K562 (cell line): ENCODE data around the gene AGAP1. TPM values are rescaled to one million over a fixed set of nuclear protein-coding genes. Genes with fewer than 3 reads are reported as not detected.

Experiments
- ATAC-seq: fragments of 200-7000 bp; cut with Tn5 transposase; 3 replicates; pipeline ENCODE4 v1.9.1; 2020; ENCODE audit warnings: moderate library complexity
- BruUV-seq: library from RNA; stranded (reverse); fragments of 400-500 nt; replicated peaks from 2 replicates; lab custom pipeline; 2021; lab: Mats Ljungman, UMichigan
- CTCF ChIA-PET: fragments of 300-600 bp; formaldehyde crosslinking; extraction: SDS; loops from one replicate; lab custom pipeline; 2021; ENCODE audit warnings: low intra/inter-chr PET ratio; lab: Yijun Ruan, JAX
- POLR2A ChIA-PET: fragments of 300-600, 350-650 bp; sonication (Branson Sonifier 250); formaldehyde crosslinking; extraction: SDS; loops from one replicate; lab custom pipeline; 2021; ENCODE audit warnings: antibody characterized with exemption, inconsistent platforms; lab: Yijun Ruan, JAX
- DNase-seq, 4 experiments: peaks; one replicate each; pipeline versions ENCODE4 v3.0.0 to v3.0.0-alpha.2; 2011 to 2018; ENCODE audit warnings: low spot score in 3 of 4, mixed read lengths in 3 of 4; ENCODE audit errors: extremely low read depth in 1 of 4
- FAIRE-seq: peaks from 2 replicates; lab custom pipeline; 2011; peaks lifted over from hg19 to GRCh38; lab: Jason Lieb, UNC
- H2AFZ ChIP-seq: 2 replicates; pipeline ENCODE4 v1.6.0; 2011; ENCODE audit warnings: low read depth, low read length, control low read depth, inconsistent platforms
- H3K27ac ChIP-seq: fragments of 200-600 bp; 3 replicates; pipeline ENCODE4 v1.8.0; 2011; ENCODE audit warnings: low read depth, mild to moderate bottlenecking, control low read depth, inconsistent platforms, low read length, moderate library complexity, mixed read lengths; ENCODE audit errors: extremely low read depth
- H3K27me3 ChIP-seq, 2 experiments: fragments of 300-600 bp in 1 of 2; 2 replicates in 1 of 2; 3 replicates in 1 of 2; pipeline versions ENCODE4 v1.6.0 to v1.8.0; 2011; ENCODE audit warnings: inconsistent platforms in 2 of 2, low read length in 2 of 2, mild to moderate bottlenecking in 1 of 2, mixed read lengths in 1 of 2, moderate library complexity in 1 of 2; ENCODE audit not compliant: control insufficient read depth in 2 of 2, insufficient read depth in 2 of 2
- H3K36me3 ChIP-seq: fragments of 300-600 bp; 3 replicates; pipeline ENCODE4 v1.8.0; 2011; ENCODE audit warnings: mild to moderate bottlenecking, low read length, inconsistent platforms; ENCODE audit not compliant: control insufficient read depth, insufficient read depth
- H3K4me1 ChIP-seq, 2 experiments: fragments of 200-600 bp in 1 of 2; replicated peaks in 1 of 2; 2 replicates in 1 of 2; 3 replicates in 1 of 2; pipeline versions ENCODE4 v1.5.1 to v1.8.0; 2011; ENCODE audit warnings: inconsistent platforms in 2 of 2, low read length in 2 of 2, mild to moderate bottlenecking in 1 of 2, mixed read lengths in 1 of 2, moderate library complexity in 1 of 2; ENCODE audit not compliant: control insufficient read depth in 2 of 2, insufficient read depth in 2 of 2
- H3K4me2 ChIP-seq: 2 replicates; pipeline ENCODE4 v1.6.1; 2011; ENCODE audit warnings: low read length, control low read depth, inconsistent platforms, mixed read lengths; ENCODE audit not compliant: insufficient read depth
- H3K4me3 ChIP-seq: fragments of 200-600 bp; sonication (generic), shearing (Covaris generic); 2 replicates; pipeline ENCODE4 v1.5.1; 2016; ENCODE audit warnings: control low read depth, inconsistent platforms
- H3K79me2 ChIP-seq: fragments of 200-600 bp; 3 replicates; pipeline ENCODE4 v1.8.0; 2011; ENCODE audit warnings: low read length, inconsistent platforms; ENCODE audit not compliant: control insufficient read depth, insufficient read depth
- H3K9ac ChIP-seq, 2 experiments: 2 replicates each; pipeline versions ENCODE4 v1.6.0 to v1.6.1; 2011; ENCODE audit warnings: low read depth in 2 of 2, low read length in 2 of 2, control low read depth in 1 of 2, inconsistent platforms in 1 of 2, mild to moderate bottlenecking in 1 of 2, mixed read lengths in 1 of 2; ENCODE audit not compliant: insufficient read depth in 1 of 2
- H3K9me1 ChIP-seq: one replicate; pipeline ENCODE4 v1.6.0; 2011; ENCODE audit warnings: inconsistent platforms, mild to moderate bottlenecking, low read length, moderate library complexity; ENCODE audit not compliant: control insufficient read depth, insufficient read depth
- H3K9me3 ChIP-seq: replicated peaks from 2 replicates; pipeline ENCODE4 v1.5.1; 2011; ENCODE audit warnings: low read depth, low read length, inconsistent platforms; ENCODE audit not compliant: control insufficient read depth, insufficient read depth
- H4K20me1 ChIP-seq: replicated peaks from 2 replicates; pipeline ENCODE4 v1.6.1; 2011; ENCODE audit warnings: low read length, inconsistent platforms, mixed read lengths; ENCODE audit not compliant: control insufficient read depth, insufficient read depth
- AFF4 ChIP-seq: sonication (generic); formaldehyde crosslinking; IDR thresholded peaks from 2 replicates; pipeline ENCODE4 v1.8.0; 2023; ENCODE audit warnings: mild to moderate bottlenecking, missing genetic modification reagents
- BRD9 ChIP-seq: fragments of 450-650 bp; IDR thresholded peaks from 2 replicates; pipeline ENCODE4 v1.6.1; 2018; ENCODE audit warnings: low read depth; ENCODE audit not compliant: partially characterized antibody
- CUX1 ChIP-seq: fragments of 200-800 bp; sonication (Bioruptor generic); IDR thresholded peaks from 2 replicates; pipeline ENCODE4 v1.6.1; 2016; ENCODE audit warnings: missing genetic modification characterization, missing compliant biosample characterization
- DEAF1 ChIP-seq: fragments of 450-650 bp; formaldehyde crosslinking; IDR thresholded peaks from 2 replicates; pipeline ENCODE4 v1.4.0; 2020; ENCODE audit warnings: mild to moderate bottlenecking, moderate library complexity
- LARP7 ChIP-seq: fragments of 450-650 bp; IDR thresholded peaks from 2 replicates; pipeline ENCODE4 v1.6.1; 2016
- MYC ChIP-seq, 2 experiments: fragments of 250-450 bp in 1 of 2; sonication (Bioruptor Pico) in 1 of 2; IDR thresholded peaks; 2 replicates each; pipeline versions ENCODE4 v1.5.1 to v1.6.1; 2012 to 2021; ENCODE audit warnings: low read depth in 2 of 2, borderline replicate concordance in 1 of 2, improper control_type of control experiment in 1 of 2, low read length in 1 of 2, mild to moderate bottlenecking in 1 of 2, moderate library complexity in 1 of 2
- RBM25 ChIP-seq: fragments of 200-400 bp; formaldehyde crosslinking; IDR thresholded peaks from 2 replicates; pipeline ENCODE4 v1.6.1; 2018; ENCODE audit warnings: low read length, low read depth, moderate library complexity; ENCODE audit not compliant: severe bottlenecking
- SNAPC5 ChIP-seq: fragments of 250-450 bp; sonication (Bioruptor Pico); IDR thresholded peaks from 2 replicates; pipeline ENCODE4 v1.8.0; 2021; ENCODE audit warnings: moderate library complexity, mild to moderate bottlenecking, inconsistent platforms
- ZNF146 ChIP-seq: IDR thresholded peaks from one replicate; pipeline ENCODE4 v1.6.1; 2018; ENCODE audit warnings: missing compliant biosample characterization; ENCODE audit not compliant: unreplicated experiment
- ZNF316 ChIP-seq: fragments of 450-650 bp; IDR thresholded peaks from 2 replicates; pipeline ENCODE4 v1.6.1; 2016
- WGBS: fragments of 100-300 bp; shearing (Covaris generic); methylation state at CpG from one replicate; pipeline ENCODE4 v1.1.6; 2016; ENCODE audit warnings: low coverage, mixed read lengths; ENCODE audit not compliant: insufficient coverage; ENCODE audit errors: missing lambda C conversion rate; 5-methylcytosine and 5-hydroxymethylcytosine counted together
- in situ Hi-C: fragments of 300-500 bp; cut with MboI; formaldehyde crosslinking; loops from 4 replicates; pipeline ENCODE4 v1.15.0; 2018; ENCODE audit warnings: inconsistent platforms, mixed read lengths
- intact Hi-C: fragments of 100-400 bp; cut with micrococcal nuclease; formaldehyde crosslinking; loops from 2 replicates; pipeline ENCODE4 v1.14.2; 2022
- polyA plus RNA-seq, 8 experiments: library from polyadenylated mRNA; depleted of rRNA in 4 of 8; stranded (reverse) in 5 of 8; unstranded in 3 of 8; fragments of >200 nt; fragmentation: Nextera tagmentation in 2 of 8; fragmentation: Illumina TruSeq in 1 of 8; extraction: Ambion mirVana in 2 of 8; extraction: Trizol in 1 of 8; gene quantifications; 2 replicates each; pipeline versions ENCODE4 v1.2.1 to v1.2.3, GENCODE V29; 2011 to 2014; ENCODE audit warnings: inconsistent platforms in 1 of 8, missing spikeins in 1 of 8
- total RNA-seq, 7 experiments: library from RNA; depleted of rRNA in 6 of 7; stranded (reverse); fragments of >200 nt in 6 of 7; fragmentation: Illumina TruSeq in 2 of 7; extraction: Trizol in 2 of 7; gene quantifications; 2 replicates each; pipeline versions ENCODE4 v1.2.1 to v1.2.3, GENCODE V29; 2011 to 2021; ENCODE audit warnings: low replicate concordance in 1 of 7

AGAP1 gene
- total and polyA plus RNA-seq, 9 of the 15 experiments (the other 6 are each of a cell fraction or from before 2014, with no cell fraction given) = 1.3 to 24.0 (median 10.6) TPM

GRCh38 chr2:235510318-235510717 lies 16.5 kb downstream of the AGAP1 start:
- peaks cover 96% of the 10 kb centered on the region for H3K79me2 ChIP-seq

More at GRCh38 chr2:235510318-235510717, 16.5 kb downstream of the AGAP1 start:
- Histone ChIP-seq H3K4me2 (no peak overlapping the region), H3K9ac (no peak overlapping the region), H3K27ac (no peak overlapping the region), H3K36me3 (no peaks in the 10 kb centered on the region), H3K27me3 (no peaks in the 10 kb centered on the region), H2AFZ (no peak overlapping the region), H3K4me1 (peaks cover 14 to 33% of the 10 kb centered on the region in 2 experiments; a peak in 4 of 5 replicates), H3K4me3 (no peak overlapping the region), H3K9me3 (no peaks in the 10 kb centered on the region)
- no peak for FAIRE-seq
- ATAC-seq = no peak
- in situ Hi-C loops = no loop called here
- CTCF ChIA-PET = no interaction called here
- TF ChIP-seq BRD9 (no peak), CUX1 (CRISPR knock-in tag) (no peak), DEAF1 (CRISPR knock-in tag) (no peak), MYC (IDR thresholded peaks at IDR 0.05; ENCODE audit: low read depth, low read length) (no peak), MYC (CRISPR knock-in tag; IDR thresholded peaks at IDR 0.05; ENCODE audit: borderline replicate concordance, low read depth) (no peak), ZNF146 (peak; percentile 81), ZNF316 (no peak), SNAPC5 (CRISPR knock-in tag) (no peak), AFF4 (CRISPR knock-in tag) (no peak), RBM25 (peak; percentile 47), LARP7 (no peak)
- TF ChIP-seq, all 486 proteins: peak for 2
- BruUV-seq = no TSS peak
- WGBS = 75% methylated on average over 4 of the region's 4 CpGs
- intact Hi-C loops = no loop called here
- POLR2A ChIA-PET = interaction anchor here (1.5 kb wide), 1 partner anchor 12 kb away, joined by 3 read pairs; no protein-coding TSS in a partner anchor
- DNase-seq = no peak
- Histone ChIP-seq H3K9me1 (peaks cover 9% of the 10 kb centered on the region), H4K20me1 (peaks cover 34% of the 10 kb centered on the region)
